Activated CD4-positive, alpha-beta T cell treated with anti-CD3 and anti-CD28 coated beads for 48 hours (primary cell): Measurements from ENCODE around the gene NTM.

Source experiments
- DNase-seq: peaks from one replicate; pipeline ENCODE4 v3.0.0-alpha.2; 2020

NTM gene

DNA sequence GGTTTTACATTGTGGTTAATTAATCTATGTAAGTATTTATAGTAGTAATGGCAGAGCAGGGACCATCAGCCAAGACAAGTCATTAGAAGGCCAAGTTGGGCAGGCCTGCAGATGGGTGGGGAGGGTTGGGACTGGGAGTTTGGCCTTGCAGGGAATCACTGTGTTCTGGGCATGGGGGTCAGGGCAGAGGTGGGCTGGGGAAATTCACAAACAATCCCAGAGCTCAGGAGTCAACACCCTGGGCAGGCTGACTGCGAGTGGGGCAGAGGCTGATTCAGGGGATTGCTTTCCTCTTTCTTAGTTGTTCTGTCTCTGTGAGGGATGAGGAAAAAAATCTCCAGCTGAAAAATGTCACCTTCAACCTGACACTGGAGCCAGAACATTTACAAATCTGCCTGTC, 322.5 kb downstream of the NTM start:
- DNase-seq = no peak

DNA sequence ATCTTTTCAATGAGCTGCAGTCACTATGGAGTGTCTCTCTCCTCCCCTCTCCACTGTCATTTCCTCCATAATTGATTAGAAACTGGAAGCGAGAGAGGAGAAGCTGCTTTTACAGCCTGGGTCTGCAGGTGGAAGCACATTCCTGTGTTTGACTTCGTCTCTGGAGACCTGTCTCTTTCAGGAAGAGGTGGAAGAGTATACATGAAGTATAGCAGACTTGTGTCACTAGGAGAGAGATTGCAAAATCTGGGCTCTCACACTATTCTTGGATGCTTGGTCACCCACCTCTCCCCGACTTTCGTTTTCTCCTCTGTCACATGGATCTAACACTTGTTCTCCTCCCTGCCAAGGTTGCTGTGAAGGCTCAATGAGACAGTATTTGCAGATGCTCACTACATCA, 323.3 kb downstream of the NTM start:
- no peak for DNase-seq

DNA sequence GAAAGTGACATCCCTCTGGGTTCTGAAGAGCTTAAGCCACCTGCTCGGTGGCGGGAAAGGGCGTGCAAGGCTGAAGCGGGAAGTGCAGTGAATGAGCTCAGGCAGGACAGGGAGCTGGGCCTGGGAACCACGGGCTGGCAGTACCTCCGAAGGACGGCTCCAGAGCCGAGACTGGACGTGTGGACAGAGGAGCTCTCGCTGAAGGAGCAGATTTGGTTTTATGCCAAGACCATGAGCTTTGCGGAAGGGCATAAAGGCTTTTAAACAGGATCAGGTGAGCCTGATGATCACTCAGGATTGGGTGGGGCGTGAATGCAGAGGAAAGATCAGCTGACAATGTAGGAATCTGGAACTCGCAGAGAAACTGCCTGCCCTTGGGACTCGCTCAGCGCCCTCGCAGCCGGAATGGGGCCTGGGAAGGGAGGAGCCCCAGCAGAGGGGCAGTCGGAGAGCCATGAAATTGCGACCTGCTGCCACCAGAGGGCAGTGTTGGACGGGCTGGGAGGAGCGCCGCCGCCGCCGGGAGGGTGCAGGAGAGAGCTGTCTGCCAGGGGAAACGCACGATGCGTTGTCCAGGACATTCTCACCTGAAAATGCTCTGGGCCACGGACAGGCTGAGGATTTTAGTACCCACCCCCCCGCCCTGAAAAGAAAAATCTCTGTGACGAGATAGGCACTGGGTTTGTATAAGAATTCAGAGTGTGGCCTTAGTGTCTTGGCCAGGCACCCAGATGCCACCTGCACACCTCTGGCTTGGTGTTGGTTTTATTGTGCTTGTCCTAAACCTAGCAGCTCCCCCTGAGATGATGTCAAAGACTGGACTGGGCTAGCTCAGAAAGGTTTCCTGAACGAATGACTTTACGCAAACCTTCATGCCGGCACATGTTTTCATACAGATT, 324.4 kb downstream of the NTM start:
- peak; percentile 79 for DNase-seq

DNA sequence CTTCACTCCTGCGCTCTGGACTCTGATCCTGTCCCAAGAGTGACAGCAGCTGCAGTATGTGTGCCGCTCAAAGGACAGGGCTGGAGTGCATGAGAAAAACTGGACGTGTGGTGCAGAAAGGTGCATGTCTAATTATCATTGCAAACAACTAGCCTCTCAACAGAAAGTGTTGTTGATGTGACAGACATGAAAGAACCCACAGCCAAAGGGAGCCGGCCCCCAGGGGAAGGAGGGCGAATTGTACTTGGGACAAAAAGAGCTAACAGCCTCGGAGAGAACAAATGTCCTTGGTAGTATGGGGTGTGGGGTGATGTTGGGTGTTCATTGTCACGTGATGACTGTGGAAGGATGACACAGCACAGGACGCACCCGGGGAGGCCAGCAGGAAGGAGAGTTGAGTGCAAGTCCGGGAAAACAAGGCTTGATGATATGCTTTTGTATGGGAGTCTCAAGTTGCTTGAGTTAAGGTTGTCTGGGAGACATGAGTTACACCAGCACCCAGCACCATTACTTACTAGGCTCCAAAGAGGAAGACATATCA, 325.5 kb downstream of the NTM start:
- DNase-seq = no peak

DNA sequence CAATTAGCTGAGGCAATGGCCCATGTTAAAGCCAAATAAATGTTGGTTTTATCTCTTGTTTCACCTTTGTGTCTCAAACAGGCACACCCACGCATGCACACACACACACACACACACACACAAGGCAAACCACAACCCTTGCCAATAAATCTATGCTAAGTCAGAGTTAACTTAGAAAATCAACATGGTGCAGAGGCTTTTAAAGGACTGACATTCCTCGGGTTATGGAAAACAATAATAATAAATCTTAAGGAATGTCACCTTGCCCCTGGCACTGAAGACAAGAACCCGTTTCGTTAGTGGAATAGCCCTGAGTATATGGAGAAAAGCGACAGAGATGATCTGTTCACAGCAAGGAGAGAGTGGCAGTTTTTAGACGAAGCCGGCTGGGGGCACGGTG, 326.3 kb downstream of the NTM start:
- DNase-seq = no peak

DNA sequence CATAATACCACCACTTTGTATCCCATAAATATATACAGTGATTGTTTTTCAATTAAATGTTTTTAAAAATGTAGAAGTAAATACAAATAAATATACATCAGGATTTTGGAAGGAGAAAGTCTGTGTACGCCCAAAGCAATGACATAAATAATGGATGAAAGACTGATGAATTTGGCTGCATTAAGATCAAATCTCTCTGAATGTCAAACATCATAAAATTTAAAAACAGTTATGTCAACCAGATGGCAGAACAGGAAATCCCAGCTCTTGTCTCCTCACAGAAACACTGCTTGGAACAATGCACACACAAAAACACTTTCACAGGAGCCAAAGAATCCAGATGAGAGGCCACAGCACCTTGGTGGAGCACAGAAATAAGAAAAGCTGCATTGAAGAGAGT, 332.9 kb downstream of the NTM start:
- DNase-seq = no peak

DNA sequence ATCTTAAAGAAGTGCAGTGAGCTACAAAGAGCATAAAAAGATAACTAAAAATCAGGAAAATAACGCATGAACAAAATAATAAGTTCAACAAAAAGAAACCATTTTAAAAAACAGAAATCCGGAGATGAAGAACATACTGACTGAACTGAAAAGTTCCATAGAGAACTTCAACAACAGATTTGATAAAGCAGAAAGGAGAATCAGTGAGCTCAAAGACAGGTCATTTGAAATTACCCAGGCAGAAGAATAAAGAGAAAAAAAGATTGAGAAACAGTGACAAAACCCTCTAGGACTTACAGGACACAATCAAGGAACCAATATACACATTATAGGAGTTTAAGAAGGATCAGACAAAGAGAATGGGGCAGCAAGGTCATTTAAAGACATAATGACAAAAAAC, 334.3 kb downstream of the NTM start:
- DNase-seq = no peak

DNA sequence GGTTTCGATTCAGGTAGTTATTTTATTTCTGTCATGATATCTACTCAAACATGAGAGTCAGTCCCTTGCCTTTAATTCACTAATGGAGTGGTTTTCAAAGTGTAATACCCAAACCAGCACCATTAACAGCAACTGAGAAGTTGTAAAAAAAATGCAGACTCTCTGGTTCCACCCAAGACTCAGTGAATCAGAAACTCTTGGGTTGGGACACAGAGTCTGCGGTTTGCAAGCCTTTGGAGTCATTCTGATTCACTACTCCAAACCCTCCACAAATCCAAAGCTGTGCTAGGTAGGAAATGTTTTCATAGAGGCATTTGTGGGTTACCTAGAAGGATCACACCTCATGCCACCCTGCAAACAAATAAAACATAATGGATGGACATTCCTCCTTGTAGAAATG, 340.1 kb downstream of the NTM start:
- DNase-seq = no peak

DNA sequence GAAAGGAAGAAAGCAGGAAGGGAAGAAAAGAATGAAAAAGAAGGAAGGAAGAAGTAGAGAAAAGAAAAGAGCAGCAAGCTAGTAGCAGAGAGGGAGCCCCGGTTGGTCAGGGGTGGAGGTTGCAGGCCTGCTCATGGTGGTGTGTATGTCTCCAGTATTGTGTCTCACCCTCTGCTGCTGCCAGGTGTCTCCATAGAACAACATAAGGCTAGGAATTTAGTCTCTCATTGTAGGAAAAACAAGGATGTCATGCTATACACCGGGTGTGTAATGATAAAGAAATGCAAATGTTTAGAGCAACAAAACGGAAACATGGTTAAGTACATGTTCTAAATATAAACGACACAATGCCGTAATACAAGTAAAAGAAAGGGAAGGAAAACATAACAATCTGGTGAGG, 342.5 kb downstream of the NTM start:
- no peak for DNase-seq

DNA sequence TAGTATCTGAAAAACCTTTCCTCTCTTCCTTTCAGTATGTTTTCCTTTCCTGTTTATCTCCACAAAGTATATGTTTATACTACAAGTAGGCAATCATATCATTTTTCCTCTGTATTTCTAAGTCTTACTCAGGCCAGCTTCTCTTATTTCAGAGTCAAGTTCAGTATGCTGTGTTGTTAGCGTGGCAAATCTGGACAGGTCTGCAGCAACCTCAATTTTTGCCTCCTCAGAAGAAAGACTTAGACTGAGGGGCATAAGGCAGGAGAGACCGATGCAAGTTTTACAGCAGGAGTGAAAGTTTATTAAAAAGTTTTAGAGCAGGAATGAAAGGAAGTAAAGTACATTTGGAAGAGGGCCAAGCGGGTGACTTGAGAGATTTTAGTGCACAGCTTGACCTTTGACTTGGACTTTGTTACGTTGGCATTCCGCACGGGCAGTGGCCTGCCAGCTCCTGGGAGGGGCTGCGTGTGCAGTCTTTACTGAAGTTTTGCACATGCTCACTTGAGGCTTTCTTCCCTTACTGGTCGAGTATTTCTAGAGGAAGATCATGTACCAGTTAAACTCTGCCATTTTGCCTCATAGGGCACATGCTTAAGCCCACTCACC, 343.2 kb downstream of the NTM start:
- DNase-seq = no peak

DNA sequence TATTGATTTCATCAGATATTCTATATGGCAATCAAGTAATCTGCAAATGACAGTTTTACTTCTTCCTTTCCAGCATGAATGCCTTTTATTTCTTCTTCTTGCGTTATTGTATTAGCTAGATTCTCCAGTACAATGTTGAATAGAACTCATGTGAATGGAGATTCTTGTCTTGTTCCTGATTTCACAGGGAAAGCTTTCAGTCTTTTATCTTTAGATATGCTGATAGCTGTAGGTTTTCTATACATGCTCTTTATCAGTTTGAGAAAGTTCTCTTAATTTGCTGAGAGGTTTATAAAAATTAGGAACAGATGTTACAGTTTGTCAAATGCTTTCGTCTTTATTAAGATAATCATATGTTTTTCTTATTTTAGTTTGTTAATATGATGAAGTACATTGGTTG, 347.2 kb downstream of the NTM start:
- DNase-seq = no peak

DNA sequence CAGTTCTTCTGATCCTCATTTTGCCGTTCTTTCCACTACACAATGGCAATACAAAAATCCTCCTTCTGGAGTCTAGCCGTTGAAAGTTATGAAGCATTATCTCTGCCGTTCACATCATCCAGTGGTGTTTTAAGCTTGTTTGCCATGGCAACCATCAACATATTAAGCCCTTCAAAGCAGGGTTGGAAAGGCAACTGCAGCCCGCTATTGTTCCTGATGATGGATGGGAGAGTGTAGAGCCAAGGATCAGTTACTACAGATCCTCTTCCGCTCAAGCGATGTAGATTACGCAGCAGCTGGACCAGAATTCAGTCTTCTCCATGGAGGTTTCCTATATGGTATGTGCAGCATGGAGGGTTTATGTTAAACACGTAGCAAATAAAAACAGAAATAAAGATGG, 352.7 kb downstream of the NTM start:
- DNase-seq = no peak

DNA sequence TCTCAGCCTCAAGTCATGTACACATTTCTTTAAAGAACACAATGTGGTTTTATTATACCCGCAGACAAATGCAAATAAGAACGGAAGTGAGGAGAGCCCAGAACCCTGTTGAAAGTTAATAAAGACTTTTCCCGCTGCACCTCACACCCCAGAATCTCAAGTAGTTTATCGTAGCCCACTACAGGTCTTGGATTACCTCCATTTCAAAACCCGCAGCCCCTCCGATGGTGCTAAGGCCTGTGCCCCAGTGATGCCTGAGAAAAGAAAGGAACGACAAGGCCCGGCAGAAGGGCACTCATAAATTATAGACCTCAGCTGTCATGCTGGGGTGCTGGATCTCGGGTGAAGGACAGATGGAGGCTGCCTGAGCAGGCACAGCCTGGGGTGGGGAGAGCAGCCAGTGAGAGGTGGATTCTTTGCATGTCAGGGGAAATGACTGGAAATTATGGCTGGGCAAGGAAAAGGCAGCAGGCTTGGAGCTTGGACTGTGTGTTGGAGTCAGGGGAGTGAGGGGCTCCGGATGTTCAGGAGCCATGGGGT, 354.1 kb downstream of the NTM start:
- no peak for DNase-seq

DNA sequence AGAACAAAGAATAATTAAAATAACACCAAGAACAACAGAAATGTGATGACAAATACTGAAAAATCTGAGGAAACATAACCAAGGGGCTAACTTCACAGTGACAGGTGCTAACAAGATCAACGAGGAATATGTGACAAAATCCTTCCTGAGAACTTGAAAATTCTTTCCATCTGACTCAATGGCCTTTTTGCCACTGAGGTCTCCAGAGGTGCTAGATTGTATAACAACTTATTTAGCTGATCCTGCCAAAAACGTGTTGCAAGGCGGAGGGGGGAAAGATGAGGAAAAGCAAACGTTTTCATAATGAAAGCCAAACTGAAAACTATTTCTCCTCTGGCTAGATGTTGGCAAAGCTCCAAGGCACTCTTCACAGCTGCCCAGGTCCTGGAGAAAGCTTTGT, 364.5 kb downstream of the NTM start:
- DNase-seq = no peak

DNA sequence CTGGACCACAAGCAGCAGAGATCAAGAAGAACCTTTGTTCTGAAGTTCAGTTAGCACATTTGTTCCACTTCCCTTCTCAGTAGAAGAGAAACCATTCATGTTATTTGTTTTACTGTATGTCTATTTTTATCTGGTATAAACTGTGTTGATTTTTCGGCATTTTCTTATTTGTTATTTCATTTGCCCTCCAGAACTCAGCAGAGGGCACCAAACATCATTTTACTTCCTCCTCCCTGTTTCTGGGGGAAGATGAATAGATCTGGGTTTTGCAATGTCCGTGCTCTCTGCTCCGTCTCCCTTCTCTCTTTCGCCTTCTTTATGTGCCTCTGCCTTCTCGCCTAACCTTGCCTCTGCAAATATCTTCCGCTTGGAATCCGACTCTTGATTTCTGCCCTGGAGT, 366.9 kb downstream of the NTM start:
- DNase-seq = no peak

DNA sequence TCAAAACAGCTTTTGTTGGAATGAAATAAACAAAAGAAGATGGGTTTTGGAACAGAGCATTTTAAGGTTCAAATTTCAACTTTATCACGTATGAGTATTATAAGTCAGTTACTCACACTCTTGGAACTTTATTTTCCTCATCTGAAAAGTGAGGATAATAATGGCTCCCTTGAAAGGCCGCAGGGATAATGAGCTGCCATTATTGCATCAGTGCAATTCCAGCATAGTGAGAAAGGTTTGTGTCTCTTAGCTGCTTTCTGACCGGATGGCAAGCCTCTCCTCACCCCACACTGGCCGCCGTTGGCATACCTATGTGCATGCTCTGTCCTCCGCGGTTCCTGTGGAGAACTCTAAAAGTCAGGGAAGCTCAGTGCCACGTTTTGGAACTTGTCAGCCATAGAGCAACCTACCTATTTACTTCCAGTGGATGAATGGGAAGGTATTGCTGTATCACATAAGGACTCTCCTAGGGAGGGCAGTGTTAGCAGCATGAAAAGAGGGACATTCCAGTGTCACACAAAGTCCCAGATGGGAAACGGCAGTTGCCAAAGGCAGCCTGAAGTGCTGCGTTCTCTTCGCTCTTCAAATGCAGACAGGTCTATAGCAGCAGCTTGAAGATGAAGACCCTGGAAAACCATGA, 368.9 kb downstream of the NTM start:
- no peak for DNase-seq

DNA sequence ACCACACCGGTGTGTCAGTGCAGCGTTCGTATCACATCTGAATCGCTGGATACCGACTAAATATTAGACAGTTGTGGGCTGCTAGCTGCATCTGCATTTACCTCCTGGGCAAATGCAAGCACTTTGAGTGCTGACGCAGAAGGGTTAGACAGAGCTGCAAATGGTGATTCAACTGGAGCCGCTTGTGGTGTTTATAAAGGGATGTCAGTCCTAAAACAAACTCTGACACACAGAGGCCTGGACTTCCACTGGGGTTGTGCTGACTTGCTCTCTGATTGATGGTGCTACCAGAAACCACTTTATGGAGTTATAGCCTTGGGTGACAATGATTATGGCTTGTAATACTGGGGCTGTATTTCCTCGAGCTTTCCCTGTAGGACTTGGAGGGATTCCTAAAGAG, 374.4 kb downstream of the NTM start:
- no peak for DNase-seq

DNA sequence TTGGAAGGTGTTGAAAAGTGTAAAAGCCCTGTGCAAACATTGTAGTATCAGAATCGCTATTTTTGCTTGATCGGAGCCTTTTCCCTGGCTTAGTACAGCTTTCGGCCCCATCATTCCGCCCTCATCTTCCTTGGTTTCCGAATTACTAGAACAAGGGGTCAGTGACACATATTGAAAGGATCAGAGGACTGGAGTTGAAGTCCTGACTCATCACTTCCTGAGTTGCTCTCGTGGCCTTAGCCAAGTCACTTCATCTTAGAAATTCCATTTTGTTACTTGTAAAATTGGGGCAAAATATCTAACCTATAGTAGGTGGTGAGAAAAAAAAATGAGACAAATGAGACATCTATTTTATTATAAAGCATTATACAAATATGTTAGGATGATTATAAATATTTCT, 375.0 kb downstream of the NTM start:
- DNase-seq = no peak

DNA sequence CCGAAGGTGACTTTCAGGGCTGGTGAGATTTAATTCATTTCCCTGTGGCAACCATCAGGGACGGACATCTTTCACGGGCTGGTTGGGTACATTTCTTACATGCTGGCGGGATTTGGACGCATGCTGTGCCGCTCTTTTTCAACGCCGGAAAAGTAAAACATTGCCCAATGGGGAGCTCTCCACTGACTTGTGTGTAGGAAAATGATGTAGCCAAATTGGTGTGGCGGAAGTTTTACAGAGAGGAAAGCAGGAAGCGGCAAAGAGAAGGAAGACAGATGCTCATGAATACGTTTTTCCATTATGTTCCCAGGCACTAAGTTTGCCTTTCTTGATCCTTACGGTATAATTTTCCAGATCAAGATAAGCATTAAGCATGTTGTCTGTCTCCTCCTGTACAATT, 375.8 kb downstream of the NTM start:
- no peak for DNase-seq

DNA sequence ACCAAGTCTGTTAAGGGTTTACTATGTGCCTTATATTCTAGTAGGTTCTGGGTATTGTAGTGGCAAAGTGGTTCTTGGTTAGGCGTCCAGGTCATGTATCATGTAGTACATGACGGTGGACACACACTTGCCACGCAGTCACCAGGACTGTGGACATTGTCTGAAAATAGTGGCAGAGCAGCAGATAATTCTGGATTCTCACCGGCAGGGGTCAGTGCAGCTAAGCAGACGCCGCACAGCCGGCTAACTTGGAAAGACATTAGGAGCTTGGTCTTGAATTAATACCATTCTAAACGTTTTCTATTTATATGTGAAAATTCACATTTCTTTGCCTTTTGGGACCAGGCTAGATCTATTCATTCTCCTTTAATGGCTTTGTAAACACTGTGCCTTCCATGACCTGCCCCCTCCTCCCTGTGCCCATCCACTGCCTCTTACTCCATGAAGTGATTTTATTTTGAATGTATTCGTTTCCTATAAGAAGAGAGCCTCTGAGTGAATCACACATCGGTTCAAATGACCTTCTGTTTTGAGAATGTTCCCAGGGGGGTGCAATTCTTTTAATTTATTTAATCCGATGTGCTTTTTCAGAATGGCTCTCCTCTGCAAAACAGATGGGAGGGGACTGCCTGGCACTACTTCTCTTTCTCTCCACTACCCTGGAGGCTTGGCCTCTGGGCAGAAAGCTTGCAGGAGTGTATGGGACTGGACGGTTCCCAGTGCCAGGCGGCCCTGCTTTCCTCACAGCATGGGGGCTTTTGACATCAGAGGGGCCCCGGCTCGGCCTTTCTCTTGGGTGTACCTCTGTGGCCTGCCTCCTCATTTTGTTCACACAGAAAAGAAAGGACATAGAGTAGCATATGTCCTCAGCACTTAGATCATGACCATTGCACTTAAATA, 378.0 kb downstream of the NTM start:
- peak; percentile 50 for DNase-seq

DNA sequence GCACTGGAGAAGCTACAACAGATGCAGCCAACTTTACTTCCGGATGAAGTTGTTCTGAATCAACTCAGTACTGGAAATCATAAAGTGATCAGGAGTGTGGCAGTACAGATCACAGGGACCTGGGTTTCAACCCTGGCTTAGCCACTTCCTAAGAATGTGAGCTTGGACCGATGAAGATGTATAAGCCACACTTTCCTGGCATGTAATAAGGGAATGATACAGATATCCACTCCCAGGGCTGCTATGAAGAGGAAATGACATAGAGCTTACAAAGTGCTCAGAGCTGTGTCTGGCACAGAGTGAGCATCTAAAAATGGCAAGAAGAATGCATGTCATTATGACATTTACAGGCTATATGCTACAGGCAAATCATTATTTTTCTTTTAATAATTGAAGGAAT, 378.7 kb downstream of the NTM start:
- DNase-seq = no peak

DNA sequence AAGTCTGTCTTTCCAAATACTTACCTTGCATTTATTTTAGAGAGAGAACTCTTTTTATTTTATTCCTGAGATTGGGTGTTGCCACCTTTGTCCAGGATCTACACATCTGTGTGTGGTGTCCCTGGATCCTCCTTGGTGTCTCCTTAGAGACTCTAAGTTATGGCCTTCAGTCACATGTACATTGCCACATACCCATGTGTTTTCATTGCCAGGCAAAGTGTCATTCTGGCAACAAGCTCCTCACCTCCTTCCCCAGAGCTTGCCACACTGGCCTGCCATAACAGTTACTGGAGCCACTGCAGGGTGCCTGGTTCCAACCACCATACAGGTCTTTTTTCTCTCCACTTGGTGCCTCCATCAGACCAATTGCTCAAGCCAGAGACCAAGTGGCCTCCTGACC, 379.7 kb downstream of the NTM start:
- DNase-seq = no peak

DNA sequence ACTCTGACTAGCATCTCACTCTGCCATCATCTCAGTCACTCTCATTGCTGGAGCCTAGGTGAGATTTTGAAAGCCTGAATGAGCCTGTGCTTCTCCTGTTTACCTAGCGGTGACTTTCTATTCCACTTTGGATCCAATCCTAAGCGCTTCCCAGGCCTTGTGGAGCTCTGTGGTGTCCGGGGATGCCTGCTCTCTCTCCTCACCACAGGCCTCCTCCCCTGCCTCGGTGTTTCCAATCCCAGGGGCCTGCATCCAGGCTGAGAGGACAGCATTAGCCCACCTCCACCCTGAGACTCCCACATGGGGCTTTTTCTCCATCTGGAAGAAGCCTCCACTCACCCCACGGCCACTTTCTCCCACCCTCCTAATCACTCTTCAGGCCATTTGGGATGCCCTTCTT, 380.3 kb downstream of the NTM start:
- DNase-seq = no peak
